ENCODE measurements around the gene ATF2.

The ATF2 gene

DNA sequence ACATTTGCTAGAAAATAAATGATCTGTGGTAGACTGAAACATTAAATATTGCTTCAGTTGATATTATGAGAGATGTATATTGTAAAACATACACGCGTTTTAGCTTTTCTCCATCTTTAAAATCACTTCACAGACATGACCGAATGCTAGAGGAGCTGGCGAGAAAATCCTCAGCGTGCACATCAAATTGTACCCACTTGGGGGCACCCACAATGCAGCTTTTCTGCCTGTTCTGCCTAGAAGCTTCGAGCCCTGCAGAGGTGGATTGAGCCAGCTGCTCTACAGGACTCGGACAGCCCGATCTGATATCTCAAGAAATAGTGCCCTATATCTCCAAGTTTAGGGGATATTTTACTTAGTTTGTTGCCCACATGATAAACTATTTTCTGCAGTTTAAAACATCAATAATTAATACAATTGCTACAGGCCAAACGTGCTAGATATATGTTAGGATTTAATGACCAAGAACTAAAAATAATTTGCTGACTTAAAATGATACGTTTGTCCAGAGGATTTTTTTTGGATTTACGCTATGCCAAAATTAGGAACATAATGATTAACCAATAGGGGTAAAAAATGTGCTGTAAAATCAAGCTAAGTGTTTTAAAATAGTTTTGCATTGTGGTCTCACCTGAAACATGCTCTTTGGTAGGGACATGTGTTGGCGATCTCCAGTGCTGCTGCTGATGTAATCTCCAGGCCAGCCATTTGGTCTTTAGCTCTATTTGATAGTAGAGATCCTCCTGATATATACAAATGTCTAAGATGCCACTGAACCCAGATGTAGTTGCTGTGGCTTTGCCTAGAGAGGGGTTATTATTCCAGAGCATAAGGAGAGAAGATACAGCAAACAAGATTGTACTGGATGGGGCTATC lies 35.9 kb upstream of the ATF2 start:
- Histone ChIP-seq H3K27me3 (peaks cover 0 to 6% of the 10 kb centered on the region in 2 donors), H3K36me3 (no peaks in the 10 kb centered on the region), H3K9me3 (no peaks in the 10 kb centered on the region), H3K27ac (no peak overlapping the region), H3K4me3 (no peak overlapping the region), H3K4me1 (no peaks in the 10 kb centered on the region)
- intact Hi-C loops (cut with DNase I; ENCODE audit: low total_unique reads) = no loop called here
- TF ChIP-seq CTCF (IDR thresholded peaks at IDR 0.05) = peak; percentile 38 to 41
- peak in 1 of 2 donors; percentile 29 for DNase-seq

DNA sequence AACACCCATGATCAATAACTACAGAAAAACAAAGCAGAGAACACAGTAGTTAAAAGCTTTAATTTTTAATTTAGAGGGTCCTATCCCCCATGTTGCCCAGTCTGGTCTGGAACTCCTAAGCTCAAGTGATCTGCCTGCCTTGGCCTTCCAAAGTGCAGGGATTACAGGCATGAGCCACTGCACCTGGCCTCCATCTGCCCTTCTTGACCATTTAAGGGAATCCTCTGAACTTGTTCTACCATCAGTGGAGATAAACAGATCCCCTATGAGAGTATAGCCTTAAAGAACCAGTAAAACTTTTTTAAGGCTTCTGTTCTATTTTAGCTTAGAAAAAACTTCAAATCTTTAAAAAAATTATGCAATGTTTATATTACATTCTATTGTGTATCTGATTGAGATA lies 27.0 kb upstream of the ATF2 start:
- intact Hi-C loops (cut with DNase I; ENCODE audit: low total_unique reads) = no loop called here
- H3K36me3 ChIP-seq = no peaks in the 10 kb centered on the region

DNA sequence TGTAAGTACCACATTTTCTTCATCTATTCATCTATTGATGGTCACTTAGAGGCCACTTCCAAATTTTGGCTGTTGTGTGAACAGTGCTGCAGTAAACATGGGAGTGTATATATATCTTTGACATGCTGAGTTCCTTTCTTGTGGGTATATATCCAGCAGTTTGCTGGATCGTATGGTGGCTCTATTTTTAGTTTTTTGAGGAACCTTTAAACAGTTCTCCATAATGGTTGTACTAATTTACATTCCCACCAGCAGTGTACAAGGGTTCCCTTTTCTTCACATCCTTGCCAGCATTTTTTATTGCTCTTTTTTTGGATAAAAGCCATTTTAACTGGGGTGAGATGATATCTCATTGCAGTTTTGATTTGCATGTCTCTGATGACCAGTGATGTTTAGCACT lies 20.8 kb upstream of the ATF2 start:
- TF ChIP-seq CTCF (IDR thresholded peaks at IDR 0.05) = no peak

More for the DNA sequence above, 27.0 kb upstream of the ATF2 start:
- Histone ChIP-seq H3K4me1 (no peaks in the 10 kb centered on the region), H3K27me3 (no peaks in the 10 kb centered on the region), H3K27ac (no peak overlapping the region), H3K4me3 (no peak overlapping the region), H3K9me3 (no peaks in the 10 kb centered on the region)
- DNase-seq = no peak
- no peak for TF ChIP-seq CTCF (IDR thresholded peaks at IDR 0.05)

GRCh38 chr2:175187378-175187777 lies 19.4 kb upstream of the ATF2 start:
- Histone ChIP-seq H3K36me3 (no peaks in the 10 kb centered on the region), H3K9me3 (no peaks in the 10 kb centered on the region), H3K4me1 (no peaks in the 10 kb centered on the region), H3K4me3 (no peak overlapping the region), H3K27ac (no peak overlapping the region), H3K27me3 (no peaks in the 10 kb centered on the region)
- no peak for TF ChIP-seq CTCF (IDR thresholded peaks at IDR 0.05)
- DNase-seq = no peak
- intact Hi-C loops (cut with DNase I; ENCODE audit: low total_unique reads) = no loop called here

More for the DNA sequence above, 20.8 kb upstream of the ATF2 start:
- no peaks in the 10 kb centered on the region for H3K4me1 ChIP-seq
- no peak for DNase-seq
- H3K27me3 ChIP-seq = no peaks in the 10 kb centered on the region
- no peaks in the 10 kb centered on the region for H3K9me3 ChIP-seq
- intact Hi-C loops (cut with DNase I; ENCODE audit: low total_unique reads) = no loop called here
- H3K36me3 ChIP-seq = no peaks in the 10 kb centered on the region
- no peak overlapping the region for H3K27ac ChIP-seq
- no peak overlapping the region for H3K4me3 ChIP-seq

- Histone ChIP-seq H3K27me3 (no peaks in the 10 kb centered on the region), H3K4me3 (no peak overlapping the region), H3K9me3 (no peaks in the 10 kb centered on the region), H3K36me3 (peaks cover 10 to 11% (median 10%) of the 10 kb centered on the region in 3 donors), H3K4me1 (peaks cover 0 to 13% (median 7%) of the 10 kb centered on the region in 4 donors), H3K27ac (no peak overlapping the region)
- TF ChIP-seq CTCF (IDR thresholded peaks at IDR 0.05) = no peak
- no peak for DNase-seq
- intact Hi-C loops (cut with DNase I; ENCODE audit: low total_unique reads) = no loop called here
Measured at GRCh38 chr2:175183674-175184073, 15.7 kb upstream of the ATF2 start.

Measured in tibial artery (tissue), 4 donors.